Measurements from ENCODE around the gene RAG1.
A peak's percentile ranks its signal among the peaks of the same experiment; 100 is the strongest.

The RAG1 gene

DNA sequence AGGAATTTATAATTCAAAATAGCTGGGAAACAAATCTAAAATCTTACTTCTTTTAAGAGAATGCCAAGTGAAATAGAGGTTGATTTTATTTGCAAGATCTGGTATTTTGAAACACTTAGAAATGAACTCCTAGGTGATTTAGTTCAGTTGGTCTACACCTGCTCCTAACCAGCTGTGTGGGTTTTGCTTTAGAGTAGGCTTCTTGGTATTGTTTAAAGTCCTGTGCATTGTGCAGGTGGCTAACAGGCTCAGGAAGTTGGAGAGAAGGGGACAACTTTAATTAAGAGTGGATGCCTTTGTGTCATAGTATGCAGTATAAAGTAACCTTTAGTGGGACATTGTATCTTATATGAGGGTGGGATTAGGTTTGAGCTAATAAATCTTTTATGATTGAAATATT lies 34.3 kb downstream of the RAG1 start:
- Histone ChIP-seq H3K36me3 (ENCODE audit: insufficient read depth, low read length) (no peaks in the 10 kb centered on the region), H3K9me3 (ENCODE audit: insufficient read depth, low read depth, low read length) (no peaks in the 10 kb centered on the region), H4K20me1 (ENCODE audit: insufficient read depth, low read length, poor library complexity, severe bottlenecking) (no peaks in the 10 kb centered on the region), H3K9ac (ENCODE audit: low read depth, low read length, poor library complexity, severe bottlenecking) (no peak overlapping the region), H3K4me1 (ENCODE audit: insufficient read depth, low read length, poor library complexity, severe bottlenecking) (peaks cover 64% of the 10 kb centered on the region), H3K9me2 (replicated peaks; ENCODE audit: low read depth, low read length) (no peaks in the 10 kb centered on the region), H3K79me2 (ENCODE audit: insufficient read depth, low read length) (peaks cover 7% of the 10 kb centered on the region), H3K27me3 (ENCODE audit: insufficient read depth, low read length, poor library complexity, severe bottlenecking) (no peaks in the 10 kb centered on the region), H2AFZ (ENCODE audit: low read length) (no peak overlapping the region), H3K4me3 (ENCODE audit: low read length, poor library complexity, severe bottlenecking) (no peak overlapping the region), H3F3A (ENCODE audit: low read depth) (no peaks in the 10 kb centered on the region), H3K4me2 (ENCODE audit: low read depth, low read length, poor library complexity, severe bottlenecking) (peak overlapping the region; percentile 3)
- no peak for TF ChIP-seq EZH2phosphoT487 (IDR thresholded peaks at IDR 0.05; ENCODE audit: borderline replicate concordance)
- TF ChIP-seq, protein P1, sequence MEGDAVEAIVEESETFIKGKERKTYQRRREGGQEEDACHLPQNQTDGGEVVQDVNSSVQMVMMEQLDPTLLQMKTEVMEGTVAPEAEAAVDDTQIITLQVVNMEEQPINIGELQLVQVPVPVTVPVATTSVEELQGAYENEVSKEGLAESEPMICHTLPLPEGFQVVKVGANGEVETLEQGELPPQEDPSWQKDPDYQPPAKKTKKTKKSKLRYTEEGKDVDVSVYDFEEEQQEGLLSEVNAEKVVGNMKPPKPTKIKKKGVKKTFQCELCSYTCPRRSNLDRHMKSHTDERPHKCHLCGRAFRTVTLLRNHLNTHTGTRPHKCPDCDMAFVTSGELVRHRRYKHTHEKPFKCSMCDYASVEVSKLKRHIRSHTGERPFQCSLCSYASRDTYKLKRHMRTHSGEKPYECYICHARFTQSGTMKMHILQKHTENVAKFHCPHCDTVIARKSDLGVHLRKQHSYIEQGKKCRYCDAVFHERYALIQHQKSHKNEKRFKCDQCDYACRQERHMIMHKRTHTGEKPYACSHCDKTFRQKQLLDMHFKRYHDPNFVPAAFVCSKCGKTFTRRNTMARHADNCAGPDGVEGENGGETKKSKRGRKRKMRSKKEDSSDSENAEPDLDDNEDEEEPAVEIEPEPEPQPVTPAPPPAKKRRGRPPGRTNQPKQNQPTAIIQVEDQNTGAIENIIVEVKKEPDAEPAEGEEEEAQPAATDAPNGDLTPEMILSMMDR (conservative IDR thresholded peaks at IDR 0.05; ENCODE audit: low read length), result no peak

DNA sequence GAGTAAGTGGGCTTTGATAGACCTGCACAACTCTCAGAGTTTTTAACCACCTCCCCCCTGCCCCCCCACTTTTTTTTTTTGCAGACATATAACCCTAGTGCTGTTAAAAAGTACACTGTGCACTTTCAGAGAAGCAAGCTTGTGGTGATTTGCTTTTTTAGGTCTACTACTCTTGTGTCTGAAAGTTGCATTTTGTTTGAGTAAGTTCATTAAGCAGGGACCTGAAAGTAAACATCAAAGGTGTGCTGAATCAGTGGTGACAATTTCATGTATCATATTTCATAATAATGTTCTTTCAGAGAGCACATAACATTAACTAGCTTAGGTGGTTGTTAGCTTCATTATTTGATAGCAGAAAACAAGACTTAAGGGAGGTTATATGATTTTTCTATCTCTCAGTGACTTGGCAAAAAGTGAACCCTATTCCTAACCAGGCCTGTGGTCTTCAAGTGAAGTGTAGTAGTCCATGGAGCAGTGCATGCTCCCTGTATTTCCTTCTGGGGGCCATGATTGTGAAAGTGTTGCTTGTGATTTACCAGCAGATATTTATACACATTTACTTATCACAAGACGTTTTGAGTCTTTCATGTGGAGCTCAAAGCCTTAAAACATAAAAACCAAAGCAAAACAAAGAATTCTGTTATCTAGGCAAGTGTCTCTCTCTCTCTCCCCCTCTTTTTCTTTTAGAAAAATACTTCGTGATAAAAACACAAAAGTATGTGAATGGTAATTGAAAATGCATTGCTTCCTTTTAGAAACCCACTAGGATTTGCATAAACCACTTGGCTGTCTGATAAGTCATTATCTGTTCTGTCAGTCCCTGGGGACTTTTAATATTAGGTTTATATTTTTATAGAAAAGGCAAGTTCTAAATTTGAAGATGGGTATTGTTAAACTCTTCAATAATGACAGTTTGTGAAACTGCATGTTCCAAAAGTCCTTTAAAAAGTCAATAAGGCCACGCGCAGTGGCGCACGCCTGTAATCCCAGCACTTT lies 37.7 kb downstream of the RAG1 start:
- Histone ChIP-seq H3F3A (ENCODE audit: low read depth) (no peaks in the 10 kb centered on the region), H3K27me3 (ENCODE audit: insufficient read depth, low read length, poor library complexity, severe bottlenecking) (no peaks in the 10 kb centered on the region), H4K20me1 (ENCODE audit: insufficient read depth, low read length, poor library complexity, severe bottlenecking) (no peaks in the 10 kb centered on the region), H3K9ac (ENCODE audit: low read depth, low read length, poor library complexity, severe bottlenecking) (no peak overlapping the region), H3K9me3 (ENCODE audit: insufficient read depth, low read depth, low read length) (no peaks in the 10 kb centered on the region), H3K36me3 (ENCODE audit: insufficient read depth, low read length) (no peaks in the 10 kb centered on the region), H3K4me2 (ENCODE audit: low read depth, low read length, poor library complexity, severe bottlenecking) (peak overlapping the region; percentile 27), H3K4me3 (ENCODE audit: low read length, poor library complexity, severe bottlenecking) (no peak overlapping the region), H3K9me2 (replicated peaks; ENCODE audit: low read depth, low read length) (no peaks in the 10 kb centered on the region), H3K4me1 (ENCODE audit: insufficient read depth, low read length, poor library complexity, severe bottlenecking) (peaks cover 56% of the 10 kb centered on the region), H2AFZ (ENCODE audit: low read length) (no peak overlapping the region), H3K79me2 (ENCODE audit: insufficient read depth, low read length) (no peaks in the 10 kb centered on the region)
- TF ChIP-seq, protein P1 (conservative IDR thresholded peaks at IDR 0.05; ENCODE audit: low read length), result no peak
- TF ChIP-seq EZH2phosphoT487 (IDR thresholded peaks at IDR 0.05; ENCODE audit: borderline replicate concordance), result no peak

DNA sequence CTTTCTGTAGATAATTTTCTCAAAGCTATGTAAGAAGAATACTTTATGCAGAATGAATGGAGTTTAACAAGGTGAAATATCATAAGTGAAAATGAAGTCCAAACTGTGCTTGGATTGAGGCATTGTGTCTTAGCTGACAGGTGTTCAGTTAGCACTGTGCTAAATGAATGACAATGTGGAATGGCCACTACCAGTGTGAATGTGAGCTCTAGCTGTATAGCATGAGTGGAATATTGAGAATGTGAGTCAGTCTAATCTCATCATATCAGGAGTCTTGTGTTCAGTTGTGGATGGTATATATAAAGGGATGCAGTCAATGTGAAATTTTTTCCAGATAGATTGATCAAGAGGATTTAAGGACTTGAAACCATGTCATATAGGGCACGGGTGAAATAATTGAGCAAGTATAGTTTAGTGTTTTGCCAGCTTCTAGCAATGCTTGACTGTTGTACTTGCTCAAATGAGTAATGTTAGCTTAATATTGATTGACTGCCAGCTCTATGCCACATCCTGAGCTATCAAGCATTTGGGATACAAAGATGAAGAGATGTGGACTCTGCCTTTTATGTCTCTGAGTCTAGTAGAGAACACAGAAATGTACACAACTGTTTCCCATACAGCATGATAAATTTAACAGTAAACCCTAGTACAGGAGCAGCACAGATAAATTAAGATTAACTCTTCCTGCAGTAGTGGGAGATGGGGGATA lies 40.8 kb downstream of the RAG1 start:
- H3K79me2 ChIP-seq (ENCODE audit: insufficient read depth, low read length), result no peaks in the 10 kb centered on the region

More for the DNA sequence above, 40.8 kb downstream of the RAG1 start:
- no peak for TF ChIP-seq EZH2phosphoT487 (IDR thresholded peaks at IDR 0.05; ENCODE audit: borderline replicate concordance)
- TF ChIP-seq, protein P1 (conservative IDR thresholded peaks at IDR 0.05; ENCODE audit: low read length), result no peak
- Histone ChIP-seq H2AFZ (ENCODE audit: low read length) (no peak overlapping the region), H3K36me3 (ENCODE audit: insufficient read depth, low read length) (no peaks in the 10 kb centered on the region), H3K9me2 (replicated peaks; ENCODE audit: low read depth, low read length) (no peaks in the 10 kb centered on the region), H3K9me3 (ENCODE audit: insufficient read depth, low read depth, low read length) (no peaks in the 10 kb centered on the region), H4K20me1 (ENCODE audit: insufficient read depth, low read length, poor library complexity, severe bottlenecking) (no peaks in the 10 kb centered on the region), H3K4me2 (ENCODE audit: low read depth, low read length, poor library complexity, severe bottlenecking) (no peak overlapping the region), H3K27me3 (ENCODE audit: insufficient read depth, low read length, poor library complexity, severe bottlenecking) (no peaks in the 10 kb centered on the region), H3F3A (ENCODE audit: low read depth) (no peaks in the 10 kb centered on the region), H3K4me3 (ENCODE audit: low read length, poor library complexity, severe bottlenecking) (no peak overlapping the region), H3K9ac (ENCODE audit: low read depth, low read length, poor library complexity, severe bottlenecking) (no peak overlapping the region), H3K4me1 (ENCODE audit: insufficient read depth, low read length, poor library complexity, severe bottlenecking) (peaks cover 32% of the 10 kb centered on the region)
